ENCODE measurements around the gene TMEM223. TPM values are rescaled to one million over a fixed set of nuclear protein-coding genes. Genes with fewer than 3 reads are reported as not detected.
"Not testable (repeated sequence)": the region's sequence is repeated elsewhere in the genome, so short reads cannot be mapped to it uniquely, and the experiment has no call there.

TMEM223 gene, protein sequence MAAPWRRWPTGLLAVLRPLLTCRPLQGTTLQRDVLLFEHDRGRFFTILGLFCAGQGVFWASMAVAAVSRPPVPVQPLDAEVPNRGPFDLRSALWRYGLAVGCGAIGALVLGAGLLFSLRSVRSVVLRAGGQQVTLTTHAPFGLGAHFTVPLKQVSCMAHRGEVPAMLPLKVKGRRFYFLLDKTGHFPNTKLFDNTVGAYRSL
- total RNA-seq (2014; rRNA removed; shearing (Covaris generic); ENCODE audit: low replicate concordance), result 13.8 and 32.0 TPM in 2 replicates

DNA sequence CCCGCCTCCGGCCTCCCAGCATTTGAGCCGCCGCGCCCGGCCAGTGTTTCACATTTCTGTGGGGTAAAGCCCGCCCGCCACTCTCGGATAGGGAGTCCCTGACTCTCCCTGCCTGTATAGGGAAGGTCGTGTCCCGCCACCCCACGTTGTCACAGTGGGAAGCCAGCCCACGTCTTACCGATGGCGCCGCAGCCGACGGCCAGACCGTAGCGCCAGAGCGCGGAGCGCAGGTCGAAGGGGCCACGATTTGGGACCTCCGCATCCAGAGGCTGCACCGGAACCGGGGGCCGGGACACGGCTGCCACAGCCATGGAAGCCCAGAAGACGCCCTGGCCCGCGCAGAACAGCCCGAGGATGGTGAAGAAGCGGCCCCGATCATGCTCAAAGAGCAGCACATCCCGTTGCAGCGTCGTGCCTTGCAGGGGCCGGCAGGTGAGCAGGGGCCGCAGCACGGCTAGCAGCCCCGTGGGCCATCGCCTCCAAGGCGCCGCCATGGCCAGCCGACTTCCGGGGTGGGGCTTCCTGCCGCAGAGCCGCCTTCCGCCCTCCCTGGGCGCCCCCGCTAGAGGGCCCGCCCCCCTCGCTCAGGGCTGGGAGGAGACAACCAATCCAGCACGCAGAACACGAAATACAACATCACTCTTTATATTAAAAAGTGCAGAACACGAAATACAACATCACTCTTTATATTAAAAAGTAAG, at the start of gene TMEM223:
TMEM223 (minus strand) TSS at position 506 of the 701 bp plus-strand sequence; CDS start at position 494, 12 bp downstream.
- Histone ChIP-seq H3K9me3 (no peaks in the 10 kb centered on the region), H3K36me3 (peaks cover 60% of the 10 kb centered on the region), H3K27me3 (no peaks in the 10 kb centered on the region), H3K4me3 (peak within 1 kb of the TSS; percentile 85)
- peak; percentile 88 for DNase-seq

DNA sequence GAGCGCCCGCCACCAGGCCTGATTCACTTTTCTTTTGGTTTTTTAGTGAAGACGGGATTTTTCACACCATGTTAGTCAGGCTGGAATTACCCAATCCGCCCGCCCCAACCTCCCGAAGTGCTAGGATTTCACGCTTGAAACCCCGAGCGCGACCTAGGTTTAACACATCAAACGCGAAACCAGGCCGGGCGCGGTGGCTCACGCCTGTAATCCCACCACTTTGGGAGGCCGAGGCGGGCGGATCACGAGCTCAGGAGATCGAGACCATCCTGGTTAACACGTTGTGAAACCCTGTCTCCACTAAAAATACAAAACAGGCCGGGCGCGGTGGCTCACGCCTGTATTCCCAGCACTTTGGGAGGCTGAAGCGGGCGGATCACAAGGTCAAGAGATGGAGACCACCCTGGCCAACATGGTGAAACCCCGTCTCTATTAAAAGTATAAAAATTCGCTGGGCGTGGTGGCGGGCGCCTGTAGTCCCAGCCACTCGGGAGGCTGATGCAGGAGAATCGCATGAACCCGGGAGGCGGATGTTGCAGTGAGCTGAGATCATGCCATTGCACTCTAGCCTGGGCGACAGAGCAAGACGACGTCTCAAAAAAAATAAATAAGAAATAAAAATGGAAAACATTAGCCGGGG, 49.0 kb upstream of the TMEM223 start:
- H3K27me3 ChIP-seq, H3K9me3 ChIP-seq: not testable (repeated sequence)
- peak; percentile 91 for DNase-seq
- H3K36me3 ChIP-seq, result peaks cover 14% of the 10 kb centered on the region
- H3K4me3 ChIP-seq, result peak overlapping the region; percentile 93

GRCh38 chr11:62839050-62839945, 47.5 kb upstream of the TMEM223 start, which contains the start of gene WDR74:
TSS of gene WDR74 (minus strand) at chr11:62839590. CDS start at chr11:62839570, 20 bp downstream.
- DNase-seq, result peak; percentile 90
- Histone ChIP-seq H3K36me3 (peaks cover 30% of the 10 kb centered on the region), H3K4me3 (peak within 1 kb of the TSS; percentile 93), H3K9me3 (no peaks in the 10 kb centered on the region), H3K27me3 (no peaks in the 10 kb centered on the region)

DNA sequence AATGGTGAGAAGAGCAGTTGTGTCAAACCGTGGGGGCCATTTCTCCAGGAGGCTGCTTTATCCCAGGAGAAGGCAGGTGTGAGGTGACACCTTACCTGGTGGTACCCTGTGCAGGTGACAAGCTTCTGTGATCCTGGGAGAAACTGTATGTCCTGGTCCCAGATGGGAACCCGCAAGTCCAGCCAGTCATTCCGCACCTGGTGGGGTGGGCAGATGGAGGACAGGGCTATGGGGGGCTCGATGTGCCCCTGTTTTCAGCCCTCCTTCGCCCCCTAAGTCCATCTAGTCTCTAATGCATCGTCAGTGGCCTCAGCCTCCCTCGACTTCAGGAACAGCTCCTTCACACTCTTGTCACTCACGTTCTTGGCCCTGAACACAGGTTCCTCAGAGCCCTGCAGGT, 43.5 kb upstream of the TMEM223 start:
- no peak for DNase-seq
- H3K4me3 ChIP-seq, result no peak overlapping the region
- no peaks in the 10 kb centered on the region for H3K9me3 ChIP-seq
- peaks cover 46% of the 10 kb centered on the region for H3K36me3 ChIP-seq
- no peaks in the 10 kb centered on the region for H3K27me3 ChIP-seq

GRCh38 chr11:62832336-62833234, 40.8 kb upstream of the TMEM223 start, which contains the start of gene TEX54:
TSS of gene TEX54 (minus strand) at chr11:62832841.
- peak; percentile 38 for DNase-seq
- H3K9me3 ChIP-seq, result no peaks in the 10 kb centered on the region

DNA sequence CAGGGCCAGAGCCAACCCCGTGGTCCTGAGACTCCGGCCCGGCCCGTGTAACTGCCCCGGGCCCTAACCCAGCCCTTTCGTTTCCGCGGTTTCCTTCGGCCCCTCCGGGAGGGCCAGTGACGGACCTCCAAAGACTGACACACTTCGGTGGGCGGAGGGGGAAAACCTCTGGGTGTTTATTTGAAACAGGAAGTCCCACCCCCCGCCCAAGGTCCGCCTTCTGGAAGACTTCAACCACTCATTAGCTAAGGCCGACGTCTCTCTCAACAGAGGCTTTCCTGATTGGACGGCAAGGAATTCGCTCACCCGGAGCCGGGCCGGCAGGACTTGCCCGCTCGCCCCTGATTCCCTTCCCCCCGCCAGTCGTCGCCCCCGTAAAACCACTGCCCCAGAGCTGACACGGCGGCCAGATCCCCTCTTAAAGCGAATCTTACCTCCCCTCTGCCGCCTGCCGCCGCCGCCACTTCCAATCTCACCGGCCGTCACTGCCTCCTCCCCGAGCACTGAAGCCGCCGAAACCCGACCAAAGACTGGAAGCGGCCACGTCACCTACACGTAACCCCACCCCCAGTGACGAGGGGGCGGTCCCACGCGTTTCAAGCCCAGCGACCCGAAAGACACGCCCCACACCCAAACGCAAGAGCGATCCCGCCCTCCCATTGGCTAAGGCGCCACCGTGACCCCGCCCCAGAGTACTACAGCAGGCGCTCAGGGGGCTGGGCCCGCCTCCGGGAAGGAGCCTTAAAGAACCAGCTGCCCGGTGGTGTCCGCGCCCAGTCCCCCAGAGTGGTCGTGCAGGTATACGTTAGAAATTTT, 39.9 kb upstream of the TMEM223 start, which contains the start of gene STX5:
STX5 (minus strand) TSS at position 532 of the 816 bp plus-strand sequence. CDS start 808 bp downstream, outside the sequence.
- H3K27me3 ChIP-seq, result no peaks in the 10 kb centered on the region
- H3K36me3 ChIP-seq, result peaks cover 69% of the 10 kb centered on the region
- DNase-seq, result peak; percentile 97
- peak within 1 kb of the TSS; percentile 98 for H3K4me3 ChIP-seq
- no peaks in the 10 kb centered on the region for H3K9me3 ChIP-seq

More at GRCh38 chr11:62832336-62833234, 40.8 kb upstream of the TMEM223 start, which contains the start of gene TEX54:
- H3K36me3 ChIP-seq, result peaks cover 63% of the 10 kb centered on the region
- no peaks in the 10 kb centered on the region for H3K27me3 ChIP-seq
- H3K4me3 ChIP-seq, result peak within 1 kb of the TSS; percentile 98

DNA sequence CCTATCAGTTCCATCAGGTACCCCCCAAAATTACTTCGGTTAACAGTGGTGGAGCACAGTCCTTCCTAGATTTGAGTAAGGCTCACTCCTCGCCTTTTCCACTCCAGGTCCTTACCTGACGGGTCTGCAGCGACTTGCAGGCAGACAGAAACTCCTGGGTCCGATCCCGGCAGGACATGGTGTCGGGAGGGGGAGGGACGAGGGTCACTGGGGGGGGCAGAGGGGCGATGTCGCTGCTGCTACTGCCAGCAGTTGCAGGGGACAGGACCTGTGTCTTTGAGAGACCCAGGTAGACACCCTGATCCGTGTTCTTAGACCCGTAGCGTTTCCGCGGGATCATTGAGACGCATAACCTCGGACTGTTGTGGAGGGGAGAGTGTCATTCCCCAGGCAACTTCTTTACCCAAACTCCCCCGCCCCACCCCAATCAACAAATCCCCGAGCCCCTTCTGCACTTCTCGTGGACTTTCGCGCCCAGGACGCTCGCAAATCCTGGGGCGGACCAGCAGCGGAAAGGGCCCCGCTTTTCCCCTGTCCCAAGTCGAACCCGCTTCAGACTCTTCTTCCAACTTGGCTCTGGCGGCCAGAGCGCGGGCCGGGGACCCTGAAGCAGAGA, 39.2 kb upstream of the TMEM223 start:
- Histone ChIP-seq H3K9me3 (no peaks in the 10 kb centered on the region), H3K36me3 (peaks cover 66% of the 10 kb centered on the region), H3K4me3 (peak overlapping the region; percentile 98), H3K27me3 (no peaks in the 10 kb centered on the region)
- DNase-seq, result peak; percentile 4

- not testable (repeated sequence) for H3K27me3 ChIP-seq, H3K9me3 ChIP-seq, H3K4me3 ChIP-seq, DNase-seq
- H3K36me3 ChIP-seq, result peaks cover 71% of the 10 kb centered on the region
These were observed 36.3 kb upstream of the TMEM223 start for GRCh38 chr11:62828130-62828529.

GRCh38 chr11:62823677-62824076, 31.9 kb upstream of the TMEM223 start:
- H3K4me3 ChIP-seq, result no peak overlapping the region
- no peak for DNase-seq
- peaks cover 76% of the 10 kb centered on the region for H3K36me3 ChIP-seq
- H3K27me3 ChIP-seq, result no peaks in the 10 kb centered on the region
- no peaks in the 10 kb centered on the region for H3K9me3 ChIP-seq

DNA sequence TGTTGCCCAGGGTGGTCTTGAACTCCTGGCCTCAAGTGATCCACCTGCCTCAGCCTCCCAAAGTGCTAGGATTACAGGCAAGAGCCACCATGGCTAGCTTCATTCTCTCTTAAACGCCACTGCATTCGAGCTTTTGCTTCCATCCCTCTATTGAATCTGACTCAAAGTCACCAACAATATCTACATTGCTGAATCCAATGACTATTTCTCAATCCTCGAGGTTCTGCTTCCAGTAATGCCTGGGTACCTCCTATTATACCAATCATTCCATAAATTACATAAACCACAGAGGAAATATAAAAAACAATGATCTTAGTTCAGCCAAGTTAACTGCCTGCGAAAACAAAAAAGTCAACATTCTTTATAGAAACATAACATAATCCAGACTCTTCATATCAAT, 25.3 kb upstream of the TMEM223 start:
- peaks cover 34% of the 10 kb centered on the region for H3K36me3 ChIP-seq
- no peaks in the 10 kb centered on the region for H3K9me3 ChIP-seq
- H3K4me3 ChIP-seq, result no peak overlapping the region
- H3K27me3 ChIP-seq, result no peaks in the 10 kb centered on the region
- no peak for DNase-seq

GRCh38 chr11:62816557-62816956, 24.8 kb upstream of the TMEM223 start:
- H3K9me3 ChIP-seq, result no peaks in the 10 kb centered on the region
- H3K4me3 ChIP-seq, result no peak overlapping the region
- H3K27me3 ChIP-seq, result no peaks in the 10 kb centered on the region
- H3K36me3 ChIP-seq, result peaks cover 29% of the 10 kb centered on the region
- DNase-seq, result no peak

DNA sequence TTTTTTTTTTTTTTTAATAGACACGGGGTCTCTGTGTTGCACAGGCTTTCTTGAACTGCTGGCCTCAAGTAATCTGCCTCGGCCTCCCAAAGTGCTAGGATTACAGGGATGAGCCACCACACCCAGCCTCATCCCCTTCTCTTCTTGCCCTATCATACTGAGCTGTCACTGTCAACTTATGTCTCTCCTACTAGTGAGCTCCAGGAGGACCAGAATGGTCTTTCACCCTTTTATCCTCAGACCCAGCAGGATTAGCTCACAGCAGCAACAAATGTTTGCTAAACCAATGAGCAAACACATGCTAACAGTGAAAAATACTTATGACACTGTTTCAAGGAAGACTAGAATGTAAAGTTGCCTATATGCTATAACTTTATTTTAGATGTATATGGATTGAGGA, 19.9 kb upstream of the TMEM223 start:
- DNase-seq, result no peak
- Histone ChIP-seq H3K36me3 (peaks cover 13% of the 10 kb centered on the region), H3K9me3 (no peaks in the 10 kb centered on the region), H3K27me3 (no peaks in the 10 kb centered on the region), H3K4me3 (no peak overlapping the region)

GRCh38 chr11:62810748-62811147, 18.9 kb upstream of the TMEM223 start:
- Histone ChIP-seq H3K36me3 (peaks cover 6% of the 10 kb centered on the region), H3K27me3 (no peaks in the 10 kb centered on the region), H3K4me3 (no peak overlapping the region), H3K9me3 (no peaks in the 10 kb centered on the region)
- DNase-seq, result no peak

DNA sequence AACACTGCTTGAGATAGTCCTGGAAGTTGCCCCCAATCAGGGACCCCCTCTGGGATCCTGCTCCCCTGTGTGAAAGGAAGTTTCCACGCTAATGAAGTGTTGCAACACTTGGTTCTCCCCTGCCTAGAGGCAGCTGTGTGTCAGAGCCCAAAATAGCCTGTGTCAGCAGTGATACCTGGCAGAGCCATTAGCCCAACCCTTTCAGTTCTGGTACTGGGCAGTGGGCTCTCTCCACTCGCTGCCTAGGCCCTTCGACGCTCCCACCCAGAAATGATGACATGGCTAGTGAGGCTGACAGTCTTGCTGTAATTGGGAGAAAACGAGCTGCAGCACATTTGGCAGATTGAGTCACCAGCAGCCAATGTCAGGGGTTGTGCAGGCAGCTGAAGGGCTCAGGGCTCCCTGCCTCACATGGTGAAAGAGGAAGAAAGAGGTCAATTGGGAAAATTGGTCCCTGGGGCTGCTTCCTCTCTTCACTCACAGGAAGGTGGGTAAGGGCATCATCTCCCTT, 14.9 kb upstream of the TMEM223 start:
- no peak for DNase-seq
- Histone ChIP-seq H3K4me3 (no peak overlapping the region), H3K36me3 (peaks cover 27% of the 10 kb centered on the region), H3K27me3 (no peaks in the 10 kb centered on the region), H3K9me3 (no peaks in the 10 kb centered on the region)
